Body of pancreas (tissue), 4 donors: Measurements from ENCODE around the gene SFR1. TPM values are rescaled to one million over a fixed set of nuclear protein-coding genes. Genes with fewer than 3 reads are reported as not detected.
"Not testable (repeated sequence)": the region's sequence is repeated elsewhere in the genome, so short reads cannot be mapped to it uniquely, and the experiment has no call there.

Experiments used
- ATAC-seq: fragments of 150-250 bp; one replicate; pipeline ENCODE4 v1.9.1; 2016
- DNase-seq, 4 donors: peaks; one replicate each; pipeline ENCODE4 v3.0.0-alpha.2; 2019
- H3K27ac ChIP-seq, 4 donors: fragments of 200-600 bp; sonication (generic); 1 replicate in 3 of 4; 2 replicates in 1 of 4; pipeline versions ENCODE4 v1.5.1 to v1.6.1; 2016 to 2019; ENCODE audit warnings: mild to moderate bottlenecking in 1 of 4, mixed read lengths in 1 of 4, moderate library complexity in 1 of 4
- H3K27me3 ChIP-seq, 2 donors: fragments of 200-600 bp; sonication (generic); one replicate each; pipeline ENCODE4 v1.6.0; 2016; ENCODE audit warnings: mild to moderate bottlenecking in 1 of 2
- H3K36me3 ChIP-seq, 2 donors: fragments of 200-600 bp; sonication (generic); replicated peaks in 1 of 2; 2 replicates each; pipeline ENCODE4 v1.5.1; 2016; ENCODE audit warnings: low read depth in 2 of 2; ENCODE audit not compliant: insufficient read depth in 1 of 2
- H3K4me1 ChIP-seq: fragments of 200-600 bp; sonication (generic); one replicate; pipeline ENCODE4 v1.6.0; 2016
- H3K4me3 ChIP-seq, 2 donors: fragments of 200-600 bp; sonication (generic); 1 replicate in 1 of 2; 2 replicates in 1 of 2; pipeline ENCODE4 v1.5.1; 2016 to 2019
- H3K9me3 ChIP-seq, 3 donors: fragments of 200-600 bp; sonication (generic); 1 replicate in 2 of 3; 2 replicates in 1 of 3; pipeline ENCODE4 v1.5.1; 2016
- CTCF ChIP-seq, 7 experiments: fragments of 450-650 bp in 4 of 7; fragments of 200-600 bp in 3 of 7; sonication (generic) in 3 of 7; IDR thresholded peaks; one replicate each; pipeline ENCODE4 v1.5.1; 2016 to 2019; ENCODE audit warnings: antibody characterized with exemption in 7 of 7
- POLR2A ChIP-seq, 3 donors: fragments of 450-650 bp; IDR thresholded peaks; one replicate each; pipeline ENCODE4 v1.6.1; 2016; ENCODE audit warnings: antibody characterized with exemption in 3 of 3, mild to moderate bottlenecking in 2 of 3
- WGBS, 2 donors: methylation state at CpG; one replicate each; pipeline ENCODE4 v1.1.5; 2017; 5-methylcytosine and 5-hydroxymethylcytosine counted together
- intact Hi-C: fragments of 100-400 bp; cut with DNase I; formaldehyde crosslinking; loops from one replicate; pipeline ENCODE4 v1.15.1; 2023
- total RNA-seq, 2 donors: library from RNA; depleted of rRNA; stranded (reverse); fragments of >200 nt; gene quantifications; one replicate each; pipeline ENCODE4 v1.1.0, GENCODE V29; 2016

Gene SFR1
- total RNA-seq, 2 donors from 2014 or later: 3.3 to 5.2 TPM

- WGBS, 2 donors: 72 to 83% methylated on average over 1 of the region's 1 CpG
- ATAC-seq (no peak), DNase-seq (no peak)
- Histone ChIP-seq H3K27me3 (no peaks in the 10 kb centered on the region), H3K9me3 (no peaks in the 10 kb centered on the region), H3K27ac (no peak overlapping the region), H3K4me3 (no peak overlapping the region), H3K36me3 (no peaks in the 10 kb centered on the region), H3K4me1 (no peaks in the 10 kb centered on the region)
- TF ChIP-seq CTCF (IDR thresholded peaks at IDR 0.05): no peak
- TF ChIP-seq POLR2A (IDR thresholded peaks at IDR 0.05): no peak
- intact Hi-C loops: no loop called here
Measured at GRCh38 chr10:104146882-104147281, 24.9 kb downstream of the SFR1 start.

DNA sequence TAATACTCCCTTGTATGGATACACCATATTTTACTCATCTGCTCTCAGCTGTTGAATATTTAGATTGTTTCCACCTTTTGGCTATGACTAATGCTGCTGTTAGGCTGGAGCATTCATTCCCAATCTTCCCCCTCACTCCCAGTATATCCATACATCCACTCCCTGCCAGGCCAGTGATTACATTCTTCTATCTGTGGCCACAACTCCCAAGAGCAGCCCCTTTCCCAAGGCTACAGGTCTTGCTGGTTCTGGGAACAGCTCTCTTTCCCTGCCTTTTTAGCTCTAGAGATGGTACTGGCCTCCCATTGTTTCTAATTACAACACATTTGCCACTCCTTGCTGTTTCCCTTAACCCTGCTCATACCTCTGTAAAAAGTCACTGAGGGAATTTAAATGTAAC is 28.2 kb downstream of the SFR1 start:
- Histone ChIP-seq H3K27ac (no peak overlapping the region), H3K9me3 (no peaks in the 10 kb centered on the region), H3K4me3 (no peak overlapping the region), H3K27me3 (no peaks in the 10 kb centered on the region), H3K4me1 (no peaks in the 10 kb centered on the region), H3K36me3 (no peaks in the 10 kb centered on the region)
- no peak for TF ChIP-seq CTCF (IDR thresholded peaks at IDR 0.05)
- no peak for TF ChIP-seq POLR2A (IDR thresholded peaks at IDR 0.05)
- ATAC-seq: no peak
- intact Hi-C loops: no loop called here
- DNase-seq: no peak

DNA sequence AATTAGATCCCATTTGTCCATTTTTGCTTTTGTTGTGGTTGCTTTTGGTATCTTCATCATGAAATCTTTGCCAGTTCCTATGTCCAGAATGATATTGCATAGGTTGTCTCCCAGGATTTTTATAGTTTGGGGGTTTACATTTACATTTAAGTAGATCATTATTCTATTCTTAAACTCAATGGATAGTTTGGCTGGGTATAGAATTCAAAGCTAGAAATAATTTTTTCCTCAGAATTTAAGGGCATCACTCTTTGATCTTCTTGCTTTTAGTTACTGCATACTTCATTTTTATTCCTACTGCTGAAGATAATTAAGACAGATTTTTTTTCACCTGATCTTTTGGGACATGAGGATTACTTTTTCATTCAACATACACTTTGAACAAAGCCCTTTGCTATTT is 29.8 kb downstream of the SFR1 start:
- H3K27me3 ChIP-seq: no peaks in the 10 kb centered on the region
- H3K4me3 ChIP-seq: no peak overlapping the region
- H3K36me3 ChIP-seq: no peaks in the 10 kb centered on the region
- intact Hi-C loops: no loop called here
- TF ChIP-seq POLR2A (IDR thresholded peaks at IDR 0.05) (no peak), CTCF (IDR thresholded peaks at IDR 0.05) (no peak)
- no peaks in the 10 kb centered on the region for H3K9me3 ChIP-seq
- H3K4me1 ChIP-seq: no peaks in the 10 kb centered on the region
- DNase-seq (no peak), ATAC-seq (no peak)
- H3K27ac ChIP-seq: no peak overlapping the region

DNA sequence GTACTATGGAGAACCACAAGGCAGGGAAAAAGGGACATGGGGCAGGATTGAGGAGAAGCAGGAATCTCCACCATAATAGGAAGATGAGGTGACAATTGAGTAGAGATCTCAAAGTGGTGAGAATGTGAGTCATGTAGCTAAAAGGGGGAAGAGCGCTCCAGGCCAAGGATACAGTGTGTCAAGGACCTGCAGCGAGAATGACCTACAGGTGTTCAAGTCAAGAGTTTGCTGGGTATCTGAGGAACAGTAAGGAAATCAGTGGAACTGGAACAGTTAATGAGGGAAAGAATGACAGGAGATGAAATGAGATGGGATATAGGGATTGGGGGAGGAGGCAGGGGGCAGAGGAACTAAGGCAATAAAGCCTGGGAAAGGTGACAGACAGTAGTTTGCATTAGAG is 33.6 kb downstream of the SFR1 start:
- no peak overlapping the region for H3K4me3 ChIP-seq
- H3K27me3 ChIP-seq: no peaks in the 10 kb centered on the region
- DNase-seq (no peak), ATAC-seq (no peak)
- no peaks in the 10 kb centered on the region for H3K36me3 ChIP-seq
- TF ChIP-seq POLR2A (IDR thresholded peaks at IDR 0.05) (no peak), CTCF (IDR thresholded peaks at IDR 0.05) (no peak)
- no peak overlapping the region for H3K27ac ChIP-seq
- 93 to 96% methylated on average over 2 of the region's 2 CpGs for WGBS, 2 donors
- no peaks in the 10 kb centered on the region for H3K9me3 ChIP-seq
- intact Hi-C loops: no loop called here
- H3K4me1 ChIP-seq: no peaks in the 10 kb centered on the region

GRCh38 chr10:104170610-104171254 is 48.8 kb downstream of the SFR1 start:
- no peak overlapping the region for H3K27ac ChIP-seq
- ATAC-seq (no peak), DNase-seq (no peak)
- WGBS, 2 donors: 72 to 81% methylated on average over 5 of the region's 5 CpGs
- no peaks in the 10 kb centered on the region for H3K9me3 ChIP-seq
- TF ChIP-seq CTCF (IDR thresholded peaks at IDR 0.05): no peak
- no peak for TF ChIP-seq POLR2A (IDR thresholded peaks at IDR 0.05)
- H3K4me1 ChIP-seq: no peaks in the 10 kb centered on the region
- no peaks in the 10 kb centered on the region for H3K36me3 ChIP-seq
- intact Hi-C loops: no loop called here
- no peaks in the 10 kb centered on the region for H3K27me3 ChIP-seq
- H3K4me3 ChIP-seq: no peak overlapping the region

DNA sequence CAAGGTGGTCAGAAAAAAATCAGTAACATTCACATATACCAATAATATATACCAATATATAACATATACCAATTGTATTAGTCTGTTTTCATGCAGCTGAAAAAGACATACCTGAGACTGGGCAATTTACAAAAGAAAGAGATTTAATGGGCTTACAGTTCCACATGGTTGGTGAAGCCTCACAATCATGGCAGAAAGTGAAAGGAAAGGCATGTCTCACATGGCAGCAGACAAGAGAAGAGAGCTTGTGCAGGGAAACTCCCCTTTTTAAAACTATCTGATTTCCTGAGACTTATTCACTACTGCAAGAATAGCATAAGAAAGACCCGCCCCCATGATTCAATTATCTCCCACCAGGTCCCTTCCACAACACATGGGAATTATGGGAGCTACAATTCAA is 52.2 kb downstream of the SFR1 start:
- intact Hi-C loops, H3K4me3 ChIP-seq, H3K36me3 ChIP-seq, ATAC-seq, H3K9me3 ChIP-seq, H3K27me3 ChIP-seq, H3K4me1 ChIP-seq, DNase-seq, H3K27ac ChIP-seq: not testable (repeated sequence)
- WGBS, 2 donors: 64 to 70% methylated on average over 1 of the region's 1 CpG
